ENCODE results near the gene SLC38A11.

GRCh38 chr2:164933671-164934189 lies 21.6 kb downstream of the SLC38A11 start:
- no peak for TF ChIP-seq CTCF (IDR thresholded peaks at IDR 0.05)
- TF ChIP-seq EZH2 (IDR thresholded peaks at IDR 0.05; ENCODE audit: borderline replicate concordance, insufficient read depth, low read depth, low read length, poor library complexity, severe bottlenecking) = no peak

Measured in B cell (primary cell).